Natural killer cell treated with Interleukin-12 subunit alpha and Interleukin-12 subunit beta and Interleukin-15 and Interleukin-18, amount 100 ng/mL, for 72 hours (primary cell): ENCODE measurements around the gene CYTH3. TPM values are rescaled to one million over a fixed set of nuclear protein-coding genes. Genes with fewer than 3 reads are reported as not detected.
"Not testable (repeated sequence)": the region's sequence is repeated elsewhere in the genome, so short reads cannot be mapped to it uniquely, and the experiment has no call there.

Source experiments
- ATAC-seq, 2 donors: fragments of 150-1000 bp; cut with Tn5 transposase in 1 of 2; sonication (Bioruptor Pico), chemical (Tn5 transposase) in 1 of 2; 2 replicates each; pipeline ENCODE4 v1.10.0; 2021
- DNase-seq: peaks from one replicate; pipeline ENCODE4 v3.0.0; 2022; ENCODE audit warnings: low spot score
- H3K27ac Mint-ChIP-seq, 2 donors: 1 replicate in 1 of 2; 2 replicates in 1 of 2; pipeline ENCODE4 v1.8.0; 2022; ENCODE audit warnings: mixed read lengths in 2 of 2, mild to moderate bottlenecking in 1 of 2, moderate library complexity in 1 of 2
- H3K27me3 Mint-ChIP-seq, 2 donors: 1 replicate in 1 of 2; 2 replicates in 1 of 2; pipeline ENCODE4 v1.8.0; 2022; ENCODE audit warnings: mixed read lengths in 2 of 2
- H3K36me3 Mint-ChIP-seq: one replicate; pipeline ENCODE4 v1.8.0; 2022; ENCODE audit warnings: mixed read lengths
- H3K4me1 Mint-ChIP-seq, 2 donors: 1 replicate in 1 of 2; 2 replicates in 1 of 2; pipeline ENCODE4 v1.8.0; 2022; ENCODE audit warnings: low read depth in 2 of 2, mixed read lengths in 2 of 2, mild to moderate bottlenecking in 1 of 2
- H3K4me3 Mint-ChIP-seq: one replicate; pipeline ENCODE4 v1.8.0; 2022; ENCODE audit warnings: mixed read lengths
- H3K9me3 Mint-ChIP-seq: 2 replicates; pipeline ENCODE4 v1.8.0; 2022; ENCODE audit warnings: mixed read lengths
- total RNA-seq, 2 donors: library from RNA; stranded (reverse); gene quantifications; one replicate each; pipeline ENCODE4 v1.2.3, GENCODE V29; 2022

Gene CYTH3
- total RNA-seq, 2 donors from 2014 or later: 0.64 to 5.4 TPM

DNA sequence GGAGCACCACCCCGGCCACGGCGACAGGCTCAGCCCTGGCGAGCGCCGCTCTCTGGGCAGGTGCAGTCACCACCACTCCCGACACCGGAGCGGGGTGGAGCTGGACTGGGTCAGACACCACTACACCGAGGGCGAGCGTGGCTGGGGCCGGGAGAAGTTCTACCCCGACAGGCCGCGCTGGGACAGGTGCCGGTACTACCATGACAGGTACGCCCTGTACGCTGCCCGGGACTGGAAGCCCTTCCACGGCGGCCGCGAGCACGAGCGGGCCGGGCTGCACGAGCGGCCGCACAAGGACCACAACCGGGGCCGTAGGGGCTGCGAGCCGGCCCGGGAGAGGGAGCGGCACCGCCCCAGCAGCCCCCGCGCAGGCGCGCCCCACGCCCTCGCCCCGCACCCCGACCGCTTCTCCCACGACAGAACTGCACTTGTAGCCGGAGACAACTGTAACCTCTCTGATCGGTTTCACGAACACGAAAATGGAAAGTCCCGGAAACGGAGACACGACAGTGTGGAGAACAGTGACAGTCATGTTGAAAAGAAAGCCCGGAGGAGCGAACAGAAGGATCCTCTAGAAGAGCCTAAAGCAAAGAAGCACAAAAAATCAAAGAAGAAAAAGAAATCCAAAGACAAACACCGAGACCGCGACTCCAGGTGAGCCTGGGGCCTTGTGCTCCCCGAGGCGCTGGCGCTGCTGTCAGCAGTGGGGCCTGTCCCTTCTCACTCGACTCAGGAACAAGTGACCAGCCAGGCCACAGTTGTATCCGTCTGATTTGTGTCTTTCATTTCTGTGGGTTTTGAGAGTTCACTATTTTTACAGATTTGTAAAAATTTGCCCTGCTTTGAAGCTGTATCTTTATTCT lies 117.7 kb downstream of the CYTH3 start:
- ATAC-seq (peak; percentile 22 to 30), DNase-seq (no peak)
- H3K27ac Mint-ChIP-seq: no peak overlapping the region
- peaks cover 14% of the 10 kb centered on the region for H3K36me3 Mint-ChIP-seq
- no peak overlapping the region for H3K4me3 Mint-ChIP-seq
- no peaks in the 10 kb centered on the region for H3K4me1 Mint-ChIP-seq
- H3K9me3 Mint-ChIP-seq: no peaks in the 10 kb centered on the region
- H3K27me3 Mint-ChIP-seq: no peaks in the 10 kb centered on the region

DNA sequence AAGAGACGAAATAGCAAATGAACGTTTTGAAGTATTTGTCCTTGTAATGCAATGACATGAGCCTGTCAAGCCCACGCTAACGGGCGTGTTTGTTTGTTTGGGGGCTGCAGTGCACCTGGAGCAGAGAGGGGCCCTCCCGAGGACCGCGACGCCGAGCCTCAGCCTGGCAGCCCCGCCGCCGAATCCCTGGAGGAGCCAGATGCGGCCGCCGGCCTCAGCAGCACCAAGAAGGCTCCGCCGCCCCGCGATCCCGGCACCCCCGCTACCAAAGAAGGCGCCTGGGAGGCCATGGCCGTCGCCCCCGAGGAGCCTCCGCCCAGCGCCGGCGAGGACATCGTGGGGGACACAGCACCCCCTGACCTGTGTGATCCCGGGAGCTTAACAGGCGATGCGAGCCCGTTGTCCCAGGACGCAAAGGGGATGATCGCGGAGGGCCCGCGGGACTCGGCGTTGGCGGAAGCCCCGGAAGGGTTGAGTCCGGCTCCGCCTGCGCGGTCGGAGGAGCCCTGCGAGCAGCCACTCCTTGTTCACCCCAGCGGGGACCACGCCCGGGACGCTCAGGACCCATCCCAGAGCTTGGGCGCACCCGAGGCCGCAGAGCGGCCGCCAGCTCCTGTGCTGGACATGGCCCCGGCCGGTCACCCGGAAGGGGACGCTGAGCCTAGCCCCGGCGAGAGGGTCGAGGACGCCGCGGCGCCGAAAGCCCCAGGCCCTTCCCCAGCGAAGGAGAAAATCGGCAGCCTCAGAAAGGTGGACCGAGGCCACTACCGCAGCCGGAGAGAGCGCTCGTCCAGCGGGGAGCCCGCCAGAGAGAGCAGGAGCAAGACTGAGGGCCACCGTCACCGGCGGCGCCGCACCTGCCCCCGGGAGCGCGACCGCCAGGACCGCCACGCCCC lies 118.5 kb downstream of the CYTH3 start:
- H3K4me3 Mint-ChIP-seq: no peak overlapping the region
- H3K27ac Mint-ChIP-seq: no peak overlapping the region
- ATAC-seq (peak in 1 of 2 donors; percentile 44), DNase-seq (no peak)
- no peaks in the 10 kb centered on the region for H3K9me3 Mint-ChIP-seq
- H3K36me3 Mint-ChIP-seq: peaks cover 14% of the 10 kb centered on the region
- no peaks in the 10 kb centered on the region for H3K4me1 Mint-ChIP-seq
- H3K27me3 Mint-ChIP-seq: no peaks in the 10 kb centered on the region

DNA sequence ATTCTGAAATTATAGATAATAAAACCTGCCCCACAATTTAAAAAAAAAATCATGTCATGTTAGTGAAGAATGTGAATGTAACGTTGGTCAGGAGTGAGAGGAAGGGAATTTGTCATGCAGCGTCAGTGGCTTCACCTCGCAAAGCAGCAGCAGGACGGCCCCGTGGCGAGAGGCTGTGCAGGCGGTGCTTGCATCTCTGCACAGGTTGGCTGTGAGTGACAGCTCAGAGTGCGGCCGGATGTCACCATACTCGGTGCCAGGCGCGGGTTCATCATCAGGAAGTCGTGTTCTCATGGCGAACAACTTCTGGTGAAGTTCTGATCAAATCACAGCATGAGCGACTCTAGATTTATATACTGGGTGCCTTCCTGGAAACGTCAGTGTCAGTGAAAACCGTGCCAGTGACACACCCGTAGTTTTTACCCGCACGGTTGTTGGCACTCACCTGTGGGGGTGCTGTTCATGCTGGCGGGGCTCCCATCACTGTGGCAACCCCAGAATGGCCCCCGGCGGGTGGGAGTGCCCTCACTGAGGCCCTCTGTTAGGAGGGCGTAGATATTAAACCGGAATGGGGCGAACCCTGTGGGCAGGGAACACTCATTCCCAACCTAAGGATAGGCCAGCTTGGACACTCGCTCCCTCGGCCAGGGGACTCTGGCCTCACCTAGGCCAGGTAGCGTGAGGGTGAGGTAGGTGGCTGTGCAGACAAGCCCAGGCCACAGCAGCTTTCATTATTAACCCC lies 120.3 kb downstream of the CYTH3 start:
- Mint-ChIP-seq H3K27me3 (no peaks in the 10 kb centered on the region), H3K4me1 (no peaks in the 10 kb centered on the region), H3K27ac (no peak overlapping the region), H3K4me3 (no peak overlapping the region), H3K9me3 (no peaks in the 10 kb centered on the region), H3K36me3 (peaks cover 14% of the 10 kb centered on the region)
- ATAC-seq (no peak), DNase-seq (no peak)

DNA sequence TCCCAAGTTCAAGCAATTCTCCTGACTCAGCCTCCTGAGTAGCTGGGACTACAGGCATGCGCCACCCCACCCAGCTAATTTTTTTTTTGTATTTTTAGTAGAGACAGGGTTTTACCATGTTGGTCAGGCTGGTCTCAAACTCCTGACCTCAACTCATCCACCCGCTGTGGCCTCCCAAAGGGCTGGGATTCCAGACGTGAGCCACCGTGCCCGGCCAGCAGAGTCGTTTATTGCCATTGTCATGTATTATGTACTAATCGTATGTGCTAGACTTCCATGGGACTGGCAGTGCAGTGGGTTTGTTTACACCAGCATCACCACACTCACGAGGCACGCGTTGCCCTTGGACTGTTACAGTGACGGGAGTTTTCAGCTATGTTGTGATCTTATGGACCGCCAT lies 120.9 kb downstream of the CYTH3 start:
- not testable (repeated sequence) for H3K27ac Mint-ChIP-seq, H3K27me3 Mint-ChIP-seq, H3K9me3 Mint-ChIP-seq, DNase-seq, H3K4me3 Mint-ChIP-seq, ATAC-seq, H3K4me1 Mint-ChIP-seq
- peaks cover 14% of the 10 kb centered on the region for H3K36me3 Mint-ChIP-seq

DNA sequence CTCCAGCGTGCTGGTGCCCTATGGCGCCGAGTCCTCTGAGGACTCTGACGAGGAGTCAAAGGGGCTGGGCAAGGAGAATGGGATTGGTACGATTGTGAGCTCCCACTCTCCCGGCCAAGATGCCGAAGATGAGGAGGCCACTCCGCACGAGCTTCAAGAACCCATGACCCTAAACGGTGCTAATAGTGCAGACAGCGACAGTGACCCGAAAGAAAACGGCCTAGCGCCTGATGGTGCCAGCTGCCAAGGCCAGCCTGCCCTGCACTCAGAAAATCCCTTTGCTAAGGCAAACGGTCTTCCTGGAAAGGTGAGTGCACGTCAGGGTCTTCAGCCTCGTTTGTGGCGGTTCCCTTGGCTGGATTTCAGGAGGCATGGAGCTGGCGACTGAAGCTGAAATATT lies 122.4 kb downstream of the CYTH3 start:
- no peak for DNase-seq
- Mint-ChIP-seq H3K4me3 (no peak overlapping the region), H3K27me3 (no peaks in the 10 kb centered on the region), H3K36me3 (peaks cover 15% of the 10 kb centered on the region), H3K4me1 (no peaks in the 10 kb centered on the region), H3K27ac (no peak overlapping the region), H3K9me3 (no peaks in the 10 kb centered on the region)
- no peak for ATAC-seq

DNA sequence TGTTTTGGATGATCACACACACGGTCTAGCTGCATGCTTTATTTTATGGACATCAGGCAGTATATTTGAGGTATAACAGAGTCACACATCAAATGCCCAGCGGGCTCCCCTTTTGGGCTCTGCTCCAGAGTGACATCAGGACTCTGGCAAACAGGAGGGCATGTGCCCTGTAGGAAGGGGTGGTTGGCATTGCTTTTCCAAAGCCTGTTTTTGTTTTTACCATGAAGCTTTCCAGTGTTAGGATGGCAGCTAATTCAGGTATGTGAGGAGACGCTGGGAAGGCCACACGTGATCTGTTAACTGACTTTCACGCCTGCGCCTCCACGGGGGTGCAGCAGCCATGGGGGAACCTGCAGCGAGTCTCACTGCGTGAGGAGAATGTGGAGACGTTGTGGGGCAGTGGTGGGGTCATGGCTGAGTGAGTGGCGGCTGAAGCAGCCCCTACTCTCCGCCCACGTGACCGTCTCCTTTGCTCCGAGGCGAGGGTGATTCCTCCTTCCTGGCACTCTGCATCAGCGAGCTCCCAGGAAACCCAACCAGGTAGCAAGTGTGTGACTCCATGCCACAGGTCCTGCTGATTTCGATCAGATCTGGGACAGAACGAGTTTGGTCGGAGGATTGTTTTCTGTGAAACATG lies 123.6 kb downstream of the CYTH3 start:
- DNase-seq (no peak), ATAC-seq (no peak)
- H3K27ac Mint-ChIP-seq: no peak overlapping the region
- H3K27me3 Mint-ChIP-seq: no peaks in the 10 kb centered on the region
- no peaks in the 10 kb centered on the region for H3K9me3 Mint-ChIP-seq
- H3K4me3 Mint-ChIP-seq: no peak overlapping the region
- no peaks in the 10 kb centered on the region for H3K4me1 Mint-ChIP-seq
- peaks cover 20% of the 10 kb centered on the region for H3K36me3 Mint-ChIP-seq

DNA sequence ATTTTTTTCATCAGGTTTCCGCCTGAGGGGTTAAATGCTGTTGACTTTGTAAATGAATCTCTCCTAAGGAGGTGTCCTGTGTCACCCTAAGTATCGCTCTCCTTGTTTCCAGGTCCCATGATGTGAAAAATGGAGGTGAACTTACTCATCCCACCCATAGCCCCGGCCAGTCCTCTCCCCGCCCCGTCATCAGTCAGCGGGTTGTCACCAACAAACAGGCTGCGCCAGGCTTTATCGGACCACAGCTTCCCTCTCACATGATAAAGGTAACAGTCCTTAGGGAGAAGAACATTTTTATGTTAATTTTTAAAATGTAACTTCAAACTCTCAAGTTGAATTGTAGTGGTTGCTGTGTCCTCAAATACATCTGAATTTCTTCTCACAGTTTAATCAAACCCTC lies 124.8 kb downstream of the CYTH3 start:
- no peaks in the 10 kb centered on the region for H3K4me1 Mint-ChIP-seq
- DNase-seq (no peak), ATAC-seq (no peak)
- H3K27ac Mint-ChIP-seq: no peak overlapping the region
- peaks cover 21% of the 10 kb centered on the region for H3K36me3 Mint-ChIP-seq
- H3K27me3 Mint-ChIP-seq: no peaks in the 10 kb centered on the region
- H3K4me3 Mint-ChIP-seq: no peak overlapping the region
- H3K9me3 Mint-ChIP-seq: no peaks in the 10 kb centered on the region

DNA sequence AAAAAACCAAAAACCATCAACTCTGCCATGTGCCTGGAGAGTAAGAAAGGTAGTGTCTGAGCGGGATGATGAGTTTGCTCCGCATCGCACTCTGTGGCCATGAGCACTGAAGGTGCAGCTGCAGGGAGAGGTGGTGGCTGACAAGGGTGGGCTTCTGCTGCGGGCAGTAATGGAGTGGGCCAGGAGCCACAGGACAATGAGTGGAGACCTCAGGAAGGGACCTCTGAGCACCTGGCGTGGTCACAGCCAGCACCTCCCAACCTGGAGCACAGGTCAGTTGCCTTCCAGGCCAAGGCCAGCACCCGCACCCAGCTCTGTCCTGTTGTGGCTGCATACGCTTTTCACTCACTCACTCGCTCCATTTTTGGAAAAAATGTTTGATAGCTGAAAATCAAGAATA lies 125.8 kb downstream of the CYTH3 start:
- Mint-ChIP-seq H3K27ac (no peak overlapping the region), H3K4me1 (no peaks in the 10 kb centered on the region), H3K36me3 (peaks cover 21% of the 10 kb centered on the region)

DNA sequence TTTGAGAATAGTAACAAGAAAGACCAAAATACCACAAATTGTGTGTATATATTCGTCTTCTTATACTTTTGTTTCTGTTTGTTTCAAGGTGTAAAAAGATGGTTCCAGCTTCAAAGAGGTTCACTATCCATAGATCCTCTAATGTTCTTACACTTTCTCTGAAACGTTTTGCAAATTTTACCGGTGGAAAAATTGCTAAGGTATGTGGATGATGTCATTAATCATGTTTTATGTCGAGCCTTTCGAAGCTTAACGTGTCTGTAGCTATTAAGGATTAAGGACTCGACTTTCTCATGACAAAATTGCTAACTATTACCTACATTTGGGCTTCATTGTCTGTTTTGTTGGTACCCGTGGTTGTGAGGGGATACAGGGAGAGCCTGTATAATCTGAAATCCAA lies 128.4 kb downstream of the CYTH3 start:
- no peak for ATAC-seq
- H3K4me3 Mint-ChIP-seq: no peak overlapping the region
- H3K9me3 Mint-ChIP-seq: no peaks in the 10 kb centered on the region
- no peak for DNase-seq
- H3K36me3 Mint-ChIP-seq: peaks cover 25% of the 10 kb centered on the region
- H3K27me3 Mint-ChIP-seq: no peaks in the 10 kb centered on the region
- H3K4me1 Mint-ChIP-seq: no peaks in the 10 kb centered on the region
- no peak overlapping the region for H3K27ac Mint-ChIP-seq

More for the DNA sequence above, 125.8 kb downstream of the CYTH3 start:
- no peak for DNase-seq
- no peaks in the 10 kb centered on the region for H3K9me3 Mint-ChIP-seq
- ATAC-seq: no peak
- no peaks in the 10 kb centered on the region for H3K27me3 Mint-ChIP-seq
- no peak overlapping the region for H3K4me3 Mint-ChIP-seq

DNA sequence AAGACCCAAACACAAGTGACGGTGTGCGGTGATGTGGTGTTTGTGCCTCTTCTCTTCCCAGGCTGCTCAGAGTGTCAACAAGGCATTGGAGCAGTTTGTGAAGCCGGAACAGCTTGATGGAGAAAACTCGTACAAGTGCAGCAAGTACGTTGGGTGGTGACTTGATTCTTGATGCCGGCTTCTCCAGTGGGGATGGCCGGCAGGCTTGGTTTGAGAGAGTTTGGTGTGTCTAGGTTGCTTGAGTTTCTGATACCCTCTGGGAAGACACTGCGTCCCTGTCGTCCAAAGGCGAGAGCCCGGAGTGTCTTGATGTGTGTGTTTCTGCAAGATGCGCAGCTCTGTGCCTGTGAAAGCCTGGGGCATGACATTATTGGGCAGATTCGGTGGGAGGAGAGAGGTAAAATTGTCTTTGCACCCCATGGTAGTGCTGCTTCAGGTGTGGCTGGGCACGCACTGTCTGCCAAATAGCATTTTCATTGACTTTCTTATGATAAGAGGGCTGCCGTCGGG lies 129.5 kb downstream of the CYTH3 start:
- no peaks in the 10 kb centered on the region for H3K4me1 Mint-ChIP-seq
- no peak overlapping the region for H3K4me3 Mint-ChIP-seq
- ATAC-seq: no peak
- DNase-seq: no peak
- peaks cover 25% of the 10 kb centered on the region for H3K36me3 Mint-ChIP-seq
- no peaks in the 10 kb centered on the region for H3K27me3 Mint-ChIP-seq
- H3K9me3 Mint-ChIP-seq: no peaks in the 10 kb centered on the region
- H3K27ac Mint-ChIP-seq: no peak overlapping the region

DNA sequence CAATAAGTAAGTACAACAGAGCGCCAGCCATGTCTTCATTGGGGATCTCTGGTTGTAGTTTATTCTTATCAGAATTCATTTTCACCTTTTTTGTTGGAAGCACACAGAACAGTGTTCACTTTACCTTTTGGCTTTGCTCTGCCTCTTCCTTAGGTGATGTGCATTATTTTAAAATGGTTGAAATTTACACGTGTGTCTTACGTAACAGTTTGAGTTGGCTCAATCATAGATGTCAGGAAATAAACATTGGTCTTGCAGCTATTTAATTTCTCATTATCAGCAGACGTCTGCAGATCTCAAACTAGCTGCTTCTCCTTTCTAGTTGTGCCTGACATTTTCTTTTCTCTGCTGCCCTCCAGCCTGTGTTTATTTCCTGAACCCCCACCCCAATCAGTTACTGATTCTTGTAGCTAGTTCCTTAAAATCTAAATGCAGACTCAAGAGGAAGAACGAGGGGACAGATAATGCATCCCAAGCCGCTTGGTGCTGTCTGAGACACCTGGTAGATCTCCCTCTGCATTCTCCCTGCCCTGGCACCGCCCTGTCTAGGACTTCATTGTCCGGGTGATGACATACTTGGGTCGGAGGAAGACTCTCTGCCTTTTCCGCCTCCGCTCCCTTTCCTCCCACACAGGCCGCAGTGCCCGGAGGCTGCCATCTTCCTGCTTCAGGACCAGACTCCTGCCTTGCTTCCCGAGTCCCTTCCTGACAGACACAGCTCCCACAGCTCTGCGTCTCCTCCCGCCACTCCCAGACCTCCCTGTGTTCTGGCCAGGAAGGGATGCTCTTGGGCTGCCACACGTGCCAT lies 133.0 kb downstream of the CYTH3 start:
- H3K27me3 Mint-ChIP-seq: no peaks in the 10 kb centered on the region
- DNase-seq (no peak), ATAC-seq (no peak)
- H3K4me1 Mint-ChIP-seq: no peaks in the 10 kb centered on the region
- no peaks in the 10 kb centered on the region for H3K9me3 Mint-ChIP-seq
- no peak overlapping the region for H3K27ac Mint-ChIP-seq
- H3K4me3 Mint-ChIP-seq: no peak overlapping the region
- peaks cover 19% of the 10 kb centered on the region for H3K36me3 Mint-ChIP-seq

DNA sequence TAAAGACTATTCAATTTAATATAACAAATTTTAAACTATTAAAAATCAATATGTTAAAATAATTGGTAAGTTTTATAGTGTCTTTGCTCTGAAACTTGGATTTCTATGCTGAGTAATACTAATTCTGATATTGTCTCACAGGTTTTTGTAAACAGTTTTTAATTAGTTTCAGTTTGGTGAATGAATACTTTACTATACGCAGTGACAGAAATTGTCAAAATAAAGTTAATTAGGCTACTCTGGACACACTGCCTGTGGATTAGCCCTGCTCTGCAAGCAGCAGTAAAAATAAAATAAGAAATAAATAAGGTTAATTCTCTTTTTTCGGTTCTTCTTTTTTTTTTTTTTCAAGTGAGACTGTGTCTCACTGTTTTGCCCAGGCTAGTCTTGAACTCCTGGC lies 135.9 kb downstream of the CYTH3 start:
- DNase-seq (no peak), ATAC-seq (no peak)
- Mint-ChIP-seq H3K27me3 (no peaks in the 10 kb centered on the region), H3K36me3 (peaks cover 8% of the 10 kb centered on the region), H3K4me1 (peaks cover 0 to 4% of the 10 kb centered on the region in 2 donors), H3K4me3 (no peak overlapping the region), H3K9me3 (no peaks in the 10 kb centered on the region), H3K27ac (no peak overlapping the region)
